ENCODE measurements around the gene NCBP3.

NCBP3 gene

GRCh38 chr17:3845621-3846436 is at the start of gene NCBP3:
TSS of gene NCBP3 (minus strand) at chr17:3846246. CDS start at chr17:3846223, 23 bp downstream.
- DNase-seq = peak; percentile 52

GRCh38 chr17:3895354-3895753 is 49.3 kb upstream of the NCBP3 start:
- no peak for DNase-seq

GRCh38 chr17:3894911-3895343 is 48.9 kb upstream of the NCBP3 start:
- no peak for DNase-seq

- no peak for DNase-seq
Measured at GRCh38 chr17:3894188-3894587, 48.1 kb upstream of the NCBP3 start.

GRCh38 chr17:3893720-3894116 is 47.7 kb upstream of the NCBP3 start:
- DNase-seq = no peak

- peak; percentile 65 for DNase-seq
Measured at GRCh38 chr17:3893003-3893719, 47.1 kb upstream of the NCBP3 start, which contains the start of gene CAMKK1. TSS of gene CAMKK1 (minus strand) at chr17:3893053. CDS start at chr17:3885687, 7,366 bp downstream.

GRCh38 chr17:3892095-3892998 is 46.3 kb upstream of the NCBP3 start:
- DNase-seq = peak; percentile 2

GRCh38 chr17:3891626-3892094 is 45.6 kb upstream of the NCBP3 start:
- DNase-seq = no peak

- DNase-seq = no peak
Measured at GRCh38 chr17:3890878-3891219, 44.8 kb upstream of the NCBP3 start.

- no peak for DNase-seq
Measured at GRCh38 chr17:3890082-3890877, 44.2 kb upstream of the NCBP3 start.

- DNase-seq = no peak
Measured at GRCh38 chr17:3889325-3890012, 43.4 kb upstream of the NCBP3 start.

- no peak for DNase-seq
Measured at GRCh38 chr17:3888343-3889171, 42.5 kb upstream of the NCBP3 start.

GRCh38 chr17:3887804-3888203 is 41.8 kb upstream of the NCBP3 start:
- DNase-seq = no peak

- DNase-seq = no peak
Measured at GRCh38 chr17:3887394-3887793, 41.3 kb upstream of the NCBP3 start.

- DNase-seq = peak; percentile 8
Measured at GRCh38 chr17:3886776-3887175, 40.7 kb upstream of the NCBP3 start.

- DNase-seq = no peak
Measured at GRCh38 chr17:3885970-3886369, 39.9 kb upstream of the NCBP3 start.

- no peak for DNase-seq
Measured at GRCh38 chr17:3885271-3885670, 39.2 kb upstream of the NCBP3 start.

GRCh38 chr17:3884188-3884587 is 38.1 kb upstream of the NCBP3 start:
- DNase-seq = no peak

- no peak for DNase-seq
Measured at GRCh38 chr17:3882276-3882675, 36.2 kb upstream of the NCBP3 start.

- no peak for DNase-seq
Measured at GRCh38 chr17:3880983-3881382, 34.9 kb upstream of the NCBP3 start.
